Transverse colon (tissue), 4 donors: ENCODE data around the gene CGNL1.

Experiments
- CTCF ChIP-seq, 5 experiments: fragments of 200-600 bp in 3 of 5; fragments of 450-650 bp in 2 of 5; sonication (generic) in 3 of 5; IDR thresholded peaks; 1 replicate in 2 of 5; 2 replicates in 3 of 5; pipeline ENCODE4 v1.5.1; 2016 to 2017; ENCODE audit warnings: antibody characterized with exemption in 5 of 5, inconsistent platforms in 3 of 5, mild to moderate bottlenecking in 2 of 5, moderate library complexity in 1 of 5
- EP300 ChIP-seq: sonication (generic); formaldehyde crosslinking; IDR thresholded peaks from one replicate; pipeline ENCODE4 v1.6.1; 2017; ENCODE audit warnings: antibody characterized with exemption, low read depth
- POLR2A ChIP-seq: fragments of 450-650 bp; IDR thresholded peaks from one replicate; pipeline ENCODE4 v1.6.1; 2016; ENCODE audit warnings: antibody characterized with exemption, mild to moderate bottlenecking, moderate library complexity
- POLR2AphosphoS5 ChIP-seq, 3 donors: sonication (generic); formaldehyde crosslinking; IDR thresholded peaks; one replicate each; pipeline ENCODE4 v1.6.1; 2016; ENCODE audit warnings: antibody characterized with exemption in 3 of 3

GRCh38 chr15:57443486-57443885, 67.2 kb downstream of the CGNL1 start:
- TF ChIP-seq CTCF (IDR thresholded peaks at IDR 0.05): no peak
- no peak for TF ChIP-seq EP300
- TF ChIP-seq POLR2AphosphoS5 (IDR thresholded peaks at IDR 0.05): no peak
- no peak for TF ChIP-seq POLR2A
